Astrocyte (in vitro differentiated cells and primary cell): Measurements from ENCODE around the gene SLC45A2. TPM values are rescaled to one million over a fixed set of nuclear protein-coding genes. Genes with fewer than 3 reads are reported as not detected.

Experiments used
- DNase-seq: peaks from one replicate; pipeline ENCODE4 v3.0.0-alpha.2; 2010; ENCODE audit warnings: low read depth
- FAIRE-seq: peaks from 2 replicates; lab custom pipeline; 2011; peaks lifted over from hg19 to GRCh38; lab: Jason Lieb, UNC
- H2AFZ ChIP-seq: 2 replicates; pipeline ENCODE4 v1.6.0; 2012; ENCODE audit warnings: low read depth, low read length, inconsistent platforms
- H3K27ac ChIP-seq: 2 replicates; pipeline ENCODE4 v1.5.1; 2011; ENCODE audit warnings: low read depth, low read length, inconsistent platforms
- H3K27me3 ChIP-seq: 2 replicates; pipeline ENCODE4 v1.6.0; 2011; ENCODE audit warnings: low read length, inconsistent platforms; ENCODE audit not compliant: insufficient read depth
- H3K36me3 ChIP-seq: 2 replicates; pipeline ENCODE4 v1.5.1; 2011; ENCODE audit warnings: low read length, inconsistent platforms; ENCODE audit not compliant: insufficient read depth
- H3K4me1 ChIP-seq: 2 replicates; pipeline ENCODE4 v1.5.1; 2011; ENCODE audit warnings: low read length, inconsistent platforms; ENCODE audit not compliant: insufficient read depth
- H3K4me2 ChIP-seq: 2 replicates; pipeline ENCODE4 v1.6.0; 2012; ENCODE audit warnings: low read length, inconsistent platforms
- H3K4me3 ChIP-seq: 2 replicates; pipeline ENCODE4 v1.5.1; 2011; ENCODE audit warnings: low read depth, mild to moderate bottlenecking, low read length, inconsistent platforms; ENCODE audit not compliant: insufficient read depth
- H3K79me2 ChIP-seq: 2 replicates; pipeline ENCODE4 v1.6.0; 2012; ENCODE audit warnings: mild to moderate bottlenecking, low read length, inconsistent platforms; ENCODE audit not compliant: insufficient read depth
- H3K9ac ChIP-seq: 2 replicates; pipeline ENCODE4 v1.6.0; 2012; ENCODE audit warnings: mild to moderate bottlenecking, low read length, inconsistent platforms
- H3K9me3 ChIP-seq: 2 replicates; pipeline ENCODE4 v1.5.1; 2012; ENCODE audit warnings: low read depth, mild to moderate bottlenecking, low read length, inconsistent platforms; ENCODE audit not compliant: insufficient read depth
- H4K20me1 ChIP-seq: 2 replicates; pipeline ENCODE4 v1.6.0; 2012; ENCODE audit warnings: low read length, inconsistent platforms; ENCODE audit not compliant: insufficient read depth
- H3K27ac Mint-ChIP-seq: one replicate; pipeline ENCODE4 v1.8.0; 2021; ENCODE audit warnings: mild to moderate bottlenecking, mixed read lengths; ENCODE audit not compliant: unreplicated experiment
- H3K27me3 Mint-ChIP-seq: one replicate; pipeline ENCODE4 v1.8.0; 2021; ENCODE audit warnings: low read depth, mixed read lengths; ENCODE audit not compliant: unreplicated experiment
- H3K36me3 Mint-ChIP-seq: one replicate; pipeline ENCODE4 v1.8.0; 2021; ENCODE audit warnings: low read depth, mixed read lengths; ENCODE audit not compliant: unreplicated experiment
- H3K4me1 Mint-ChIP-seq: one replicate; pipeline ENCODE4 v1.8.0; 2021; ENCODE audit warnings: low read depth, mixed read lengths; ENCODE audit not compliant: unreplicated experiment
- H3K4me3 Mint-ChIP-seq: one replicate; pipeline ENCODE4 v1.8.0; 2021; ENCODE audit warnings: mild to moderate bottlenecking, moderate library complexity, mixed read lengths; ENCODE audit not compliant: unreplicated experiment
- H3K9me3 Mint-ChIP-seq: one replicate; pipeline ENCODE4 v1.8.0; 2021; ENCODE audit warnings: mild to moderate bottlenecking, mixed read lengths; ENCODE audit not compliant: unreplicated experiment
- CTCF ChIP-seq: IDR thresholded peaks from 2 replicates; pipeline ENCODE4 v1.5.1; 2011; ENCODE audit warnings: low read depth, mild to moderate bottlenecking, inconsistent platforms, low read length, moderate library complexity; ENCODE audit not compliant: insufficient read depth
- EZH2 ChIP-seq: IDR thresholded peaks from 2 replicates; pipeline ENCODE4 v1.6.1; 2012; ENCODE audit warnings: mild to moderate bottlenecking, low read length, inconsistent platforms; ENCODE audit not compliant: insufficient read depth
- total RNA-seq: library from RNA; stranded (reverse); gene quantifications from 2 replicates; pipeline ENCODE4 v1.2.1, GENCODE V29; 2021

The SLC45A2 gene
- total RNA-seq, 1 donor from 2014 or later: 0.98 TPM

- Histone ChIP-seq H2AFZ (peak overlapping the region; percentile 75), H3K27ac (no peak overlapping the region), H4K20me1 (no peaks in the 10 kb centered on the region), H3K27me3 (peaks cover 40% of the 10 kb centered on the region), H3K9ac (no peak overlapping the region), H3K36me3 (no peaks in the 10 kb centered on the region), H3K4me3 (peak overlapping the region; percentile 69), H3K4me1 (peaks cover 21% of the 10 kb centered on the region), H3K79me2 (no peaks in the 10 kb centered on the region), H3K9me3 (no peaks in the 10 kb centered on the region), H3K4me2 (peak overlapping the region; percentile 99)
- H3K4me1 Mint-ChIP-seq: peaks cover 18% of the 10 kb centered on the region
- TF ChIP-seq CTCF: no peak
- peak; percentile 51 for TF ChIP-seq EZH2
- FAIRE-seq (no peak), DNase-seq (no peak)
- H3K27me3 Mint-ChIP-seq: peaks cover 19% of the 10 kb centered on the region
- H3K4me3 Mint-ChIP-seq: no peak overlapping the region
- no peaks in the 10 kb centered on the region for H3K9me3 Mint-ChIP-seq
- H3K36me3 Mint-ChIP-seq: no peaks in the 10 kb centered on the region
- no peak overlapping the region for H3K27ac Mint-ChIP-seq
Measured at GRCh38 chr5:33937017-33937706, 47.3 kb downstream of the SLC45A2 start.

- H3K27me3 ChIP-seq: peaks cover 38% of the 10 kb centered on the region
- Mint-ChIP-seq H3K27ac (no peak within 1 kb of the TSS), H3K36me3 (no peaks in the 10 kb centered on the region), H3K27me3 (peaks cover 17% of the 10 kb centered on the region), H3K4me1 (peaks cover 22% of the 10 kb centered on the region), H3K9me3 (no peaks in the 10 kb centered on the region), H3K4me3 (peak within 1 kb of the TSS; percentile 83)
- H3K79me2 ChIP-seq: no peaks in the 10 kb centered on the region
- no peak for FAIRE-seq
- peak within 1 kb of the TSS; percentile 99 for H3K4me2 ChIP-seq
- no peaks in the 10 kb centered on the region for H3K9me3 ChIP-seq
- no peak for TF ChIP-seq CTCF
- TF ChIP-seq EZH2: peak; percentile 30
- H2AFZ ChIP-seq: peak within 1 kb of the TSS; percentile 75
- peak within 1 kb of the TSS; percentile 69 for H3K4me3 ChIP-seq
- no peak within 1 kb of the TSS for H3K27ac ChIP-seq
- no peaks in the 10 kb centered on the region for H3K36me3 ChIP-seq
- no peaks in the 10 kb centered on the region for H4K20me1 ChIP-seq
- no peak within 1 kb of the TSS for H3K9ac ChIP-seq
- peak; percentile 37 for DNase-seq
- peaks cover 21% of the 10 kb centered on the region for H3K4me1 ChIP-seq
Measured at GRCh38 chr5:33936381-33937016, 48.0 kb downstream of the SLC45A2 start, which contains the start of gene RXFP3. TSS of gene RXFP3 (plus strand) at chr5:33936386. CDS start at chr5:33936741, 355 bp downstream.

GRCh38 chr5:33936004-33936380 lies 48.5 kb downstream of the SLC45A2 start:
- Histone ChIP-seq H3K27ac (no peak overlapping the region), H3K4me3 (peak overlapping the region; percentile 69), H4K20me1 (no peaks in the 10 kb centered on the region), H3K9me3 (no peaks in the 10 kb centered on the region), H3K4me1 (peaks cover 21% of the 10 kb centered on the region), H3K9ac (no peak overlapping the region), H3K4me2 (peak overlapping the region; percentile 99), H3K79me2 (no peaks in the 10 kb centered on the region), H3K27me3 (peaks cover 35% of the 10 kb centered on the region), H3K36me3 (no peaks in the 10 kb centered on the region), H2AFZ (peak overlapping the region; percentile 75)
- H3K4me1 Mint-ChIP-seq: peaks cover 23% of the 10 kb centered on the region
- TF ChIP-seq EZH2 (no peak), CTCF (no peak)
- H3K4me3 Mint-ChIP-seq: peak overlapping the region; percentile 83
- peaks cover 16% of the 10 kb centered on the region for H3K27me3 Mint-ChIP-seq
- no peak overlapping the region for H3K27ac Mint-ChIP-seq
- no peaks in the 10 kb centered on the region for H3K36me3 Mint-ChIP-seq
- no peaks in the 10 kb centered on the region for H3K9me3 Mint-ChIP-seq
- FAIRE-seq: no peak
- DNase-seq: peak; percentile 51
